Fibroblast of skin of left biceps (primary cell): Measurements from ENCODE around the gene SCAF1.

Source experiments
- DNase-seq, 2 experiments: peaks; one replicate each; pipeline ENCODE4 v3.0.0-alpha.2; 2013; ENCODE audit warnings: low read depth in 2 of 2

Gene SCAF1, protein sequence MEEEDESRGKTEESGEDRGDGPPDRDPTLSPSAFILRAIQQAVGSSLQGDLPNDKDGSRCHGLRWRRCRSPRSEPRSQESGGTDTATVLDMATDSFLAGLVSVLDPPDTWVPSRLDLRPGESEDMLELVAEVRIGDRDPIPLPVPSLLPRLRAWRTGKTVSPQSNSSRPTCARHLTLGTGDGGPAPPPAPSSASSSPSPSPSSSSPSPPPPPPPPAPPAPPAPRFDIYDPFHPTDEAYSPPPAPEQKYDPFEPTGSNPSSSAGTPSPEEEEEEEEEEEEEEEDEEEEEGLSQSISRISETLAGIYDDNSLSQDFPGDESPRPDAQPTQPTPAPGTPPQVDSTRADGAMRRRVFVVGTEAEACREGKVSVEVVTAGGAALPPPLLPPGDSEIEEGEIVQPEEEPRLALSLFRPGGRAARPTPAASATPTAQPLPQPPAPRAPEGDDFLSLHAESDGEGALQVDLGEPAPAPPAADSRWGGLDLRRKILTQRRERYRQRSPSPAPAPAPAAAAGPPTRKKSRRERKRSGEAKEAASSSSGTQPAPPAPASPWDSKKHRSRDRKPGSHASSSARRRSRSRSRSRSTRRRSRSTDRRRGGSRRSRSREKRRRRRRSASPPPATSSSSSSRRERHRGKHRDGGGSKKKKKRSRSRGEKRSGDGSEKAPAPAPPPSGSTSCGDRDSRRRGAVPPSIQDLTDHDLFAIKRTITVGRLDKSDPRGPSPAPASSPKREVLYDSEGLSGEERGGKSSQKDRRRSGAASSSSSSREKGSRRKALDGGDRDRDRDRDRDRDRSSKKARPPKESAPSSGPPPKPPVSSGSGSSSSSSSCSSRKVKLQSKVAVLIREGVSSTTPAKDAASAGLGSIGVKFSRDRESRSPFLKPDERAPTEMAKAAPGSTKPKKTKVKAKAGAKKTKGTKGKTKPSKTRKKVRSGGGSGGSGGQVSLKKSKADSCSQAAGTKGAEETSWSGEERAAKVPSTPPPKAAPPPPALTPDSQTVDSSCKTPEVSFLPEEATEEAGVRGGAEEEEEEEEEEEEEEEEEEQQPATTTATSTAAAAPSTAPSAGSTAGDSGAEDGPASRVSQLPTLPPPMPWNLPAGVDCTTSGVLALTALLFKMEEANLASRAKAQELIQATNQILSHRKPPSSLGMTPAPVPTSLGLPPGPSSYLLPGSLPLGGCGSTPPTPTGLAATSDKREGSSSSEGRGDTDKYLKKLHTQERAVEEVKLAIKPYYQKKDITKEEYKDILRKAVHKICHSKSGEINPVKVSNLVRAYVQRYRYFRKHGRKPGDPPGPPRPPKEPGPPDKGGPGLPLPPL

DNA sequence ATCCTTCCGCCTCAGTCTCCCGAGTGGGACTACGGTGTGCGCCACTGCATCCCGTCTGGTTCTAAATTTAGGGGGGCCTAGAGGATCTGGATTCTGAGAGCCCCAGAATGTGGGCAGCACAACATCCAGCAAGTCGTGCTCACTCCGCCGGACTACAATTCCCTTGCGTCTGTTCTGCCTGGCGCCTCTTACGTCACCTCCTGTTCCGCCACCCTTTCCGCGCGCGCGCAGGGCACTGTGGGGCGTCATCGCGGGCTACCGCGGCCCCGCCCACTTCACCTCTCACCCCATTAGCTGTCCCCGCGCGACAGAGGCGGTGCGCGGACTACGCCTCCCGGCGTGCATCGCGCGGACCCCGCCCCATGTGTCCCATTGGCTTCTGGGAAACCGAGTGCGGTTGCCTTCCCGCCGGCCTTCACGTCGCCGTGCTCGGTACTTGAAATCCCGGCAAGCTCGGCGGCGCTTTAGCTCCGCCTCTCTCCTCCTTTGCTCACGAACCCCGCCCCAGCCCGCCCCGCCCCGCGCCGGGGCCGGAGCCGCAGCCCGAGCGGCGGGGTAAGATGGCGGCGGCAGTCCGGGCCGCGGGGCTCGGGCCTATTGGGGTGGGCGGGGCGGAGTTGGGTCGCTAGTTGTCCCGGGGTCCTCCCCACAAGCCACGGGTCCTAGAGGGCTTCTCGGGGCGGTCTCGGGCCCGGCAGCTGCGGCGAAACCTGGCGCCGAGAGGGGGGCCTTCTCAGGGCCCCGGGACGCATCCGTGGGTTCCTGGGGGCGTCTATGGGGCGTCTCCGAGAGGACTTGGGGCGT, at the start of gene SCAF1:
Gene SCAF1 (plus strand): TSS at position 522 of the 804 bp plus-strand sequence. CDS start 2,818 bp downstream, outside the sequence.
- DNase-seq: peak; percentile 99

DNA sequence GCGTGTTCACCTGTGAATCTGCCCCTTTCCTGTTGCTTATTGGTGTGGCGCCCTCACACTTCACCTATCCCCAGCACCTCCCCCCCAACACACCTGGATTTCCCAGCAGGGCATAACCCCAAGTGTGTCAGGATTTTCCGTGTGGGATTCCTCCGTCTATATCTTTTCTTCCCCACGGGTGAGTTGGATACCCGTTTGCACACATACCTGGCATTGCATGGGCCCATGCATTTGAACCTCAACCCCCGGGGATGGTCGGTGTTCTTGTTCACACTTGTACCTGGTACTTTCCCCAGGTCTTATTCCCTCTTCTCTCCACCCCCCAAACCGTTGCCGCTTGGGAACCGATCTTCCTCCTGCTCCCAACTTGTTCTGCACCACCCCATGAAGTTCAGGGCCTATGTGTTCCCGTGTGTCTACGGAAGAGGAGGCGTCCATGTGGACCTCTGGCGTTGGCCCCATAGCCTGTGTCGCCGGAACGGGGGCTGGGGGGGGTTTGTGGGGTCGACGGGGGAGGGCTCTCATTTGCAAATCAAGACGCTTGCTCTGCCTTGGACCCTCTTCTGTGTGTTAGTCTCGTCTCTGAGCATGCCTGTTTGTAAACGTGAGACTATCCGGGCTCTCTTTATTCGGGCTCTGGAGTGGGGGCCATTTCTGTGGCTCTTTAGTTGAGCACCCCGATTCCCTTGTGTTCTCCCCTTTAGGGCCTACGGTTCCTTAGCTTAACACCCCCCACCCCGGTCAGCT, 49.4 kb upstream of the SCAF1 start:
- DNase-seq: no peak

DNA sequence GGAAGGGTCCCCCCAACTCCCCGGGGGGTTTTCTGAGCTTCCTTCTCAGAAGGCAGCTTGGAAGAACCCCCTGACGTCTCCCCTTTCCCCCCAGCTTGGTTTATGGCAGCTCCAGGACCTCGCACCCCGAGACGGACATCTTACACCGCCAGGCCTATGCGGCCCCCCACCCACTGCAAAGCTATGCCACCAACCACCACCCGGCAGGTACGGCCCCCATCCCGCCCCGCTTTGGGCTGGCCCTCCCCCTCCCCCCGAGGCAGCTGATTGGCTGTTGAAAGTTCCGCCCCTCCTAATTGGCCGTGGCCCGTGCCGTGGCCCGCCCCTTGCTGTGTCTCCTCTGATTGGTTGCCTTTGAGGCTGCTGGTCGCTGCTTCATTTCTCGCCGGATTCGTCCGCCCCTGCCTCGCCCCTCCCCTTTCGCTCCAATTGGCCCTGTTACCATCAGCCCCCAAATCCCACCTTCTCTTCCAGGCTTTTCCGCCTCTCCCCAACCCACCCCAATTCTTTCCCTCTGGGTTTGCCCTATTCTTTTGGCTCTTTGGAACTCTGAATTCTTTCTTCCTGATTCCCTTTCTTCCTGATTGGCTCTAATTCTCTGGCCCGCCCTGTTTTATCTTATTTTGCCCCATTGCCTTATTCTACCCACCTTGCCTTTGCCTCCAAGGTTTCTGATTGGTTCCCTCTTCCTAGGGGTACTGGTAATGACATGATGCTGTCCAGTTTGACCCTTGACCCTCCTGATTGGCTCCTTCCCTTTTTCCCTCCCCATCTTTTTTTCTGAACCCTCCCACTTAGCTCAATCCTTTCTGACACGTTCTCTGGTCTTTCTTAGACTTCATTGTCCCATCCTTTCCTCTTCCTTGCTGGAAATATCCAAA, 48.5 kb upstream of the SCAF1 start:
- DNase-seq: peak; percentile 76 to 77

DNA sequence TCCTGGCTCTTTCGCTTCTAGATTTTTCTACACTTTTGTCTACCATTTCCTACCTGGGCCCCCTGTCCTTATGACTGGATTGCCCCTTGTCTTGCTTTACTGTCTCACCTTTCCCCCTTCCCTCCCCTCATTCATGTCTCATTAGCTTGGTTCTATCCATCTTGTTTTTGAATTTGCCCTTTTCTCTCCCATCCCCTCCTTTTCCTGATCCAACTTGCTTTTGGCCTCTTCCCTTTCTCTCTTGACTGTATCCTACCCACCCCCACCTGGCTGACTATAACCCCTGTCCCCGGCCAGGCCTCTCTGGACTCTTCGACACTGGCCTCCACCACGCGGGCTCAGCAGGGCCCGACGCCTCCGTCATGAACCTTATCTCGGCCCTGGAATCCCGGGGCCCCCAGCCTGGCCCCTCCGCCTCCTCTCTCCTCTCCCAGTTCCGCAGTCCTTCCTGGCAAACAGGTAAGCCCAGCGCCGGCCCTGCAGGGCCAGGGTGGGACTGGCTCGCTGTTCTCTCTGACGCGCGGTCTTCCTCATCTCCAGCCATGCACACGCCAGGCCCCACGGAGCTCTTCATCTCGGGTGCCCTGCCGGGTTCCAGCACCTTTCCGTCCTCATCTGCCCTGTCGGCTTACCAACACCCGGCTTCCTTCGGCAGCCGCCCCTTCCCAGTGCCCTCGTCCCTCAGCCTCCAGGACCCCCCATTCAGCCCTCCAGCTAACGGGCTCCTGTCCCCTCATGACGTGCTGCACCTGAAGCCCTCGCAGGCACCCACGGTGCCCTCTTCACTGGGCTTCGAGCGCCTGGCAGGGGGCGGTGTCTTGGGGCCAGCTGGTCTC, 47.6 kb upstream of the SCAF1 start:
- no peak for DNase-seq

DNA sequence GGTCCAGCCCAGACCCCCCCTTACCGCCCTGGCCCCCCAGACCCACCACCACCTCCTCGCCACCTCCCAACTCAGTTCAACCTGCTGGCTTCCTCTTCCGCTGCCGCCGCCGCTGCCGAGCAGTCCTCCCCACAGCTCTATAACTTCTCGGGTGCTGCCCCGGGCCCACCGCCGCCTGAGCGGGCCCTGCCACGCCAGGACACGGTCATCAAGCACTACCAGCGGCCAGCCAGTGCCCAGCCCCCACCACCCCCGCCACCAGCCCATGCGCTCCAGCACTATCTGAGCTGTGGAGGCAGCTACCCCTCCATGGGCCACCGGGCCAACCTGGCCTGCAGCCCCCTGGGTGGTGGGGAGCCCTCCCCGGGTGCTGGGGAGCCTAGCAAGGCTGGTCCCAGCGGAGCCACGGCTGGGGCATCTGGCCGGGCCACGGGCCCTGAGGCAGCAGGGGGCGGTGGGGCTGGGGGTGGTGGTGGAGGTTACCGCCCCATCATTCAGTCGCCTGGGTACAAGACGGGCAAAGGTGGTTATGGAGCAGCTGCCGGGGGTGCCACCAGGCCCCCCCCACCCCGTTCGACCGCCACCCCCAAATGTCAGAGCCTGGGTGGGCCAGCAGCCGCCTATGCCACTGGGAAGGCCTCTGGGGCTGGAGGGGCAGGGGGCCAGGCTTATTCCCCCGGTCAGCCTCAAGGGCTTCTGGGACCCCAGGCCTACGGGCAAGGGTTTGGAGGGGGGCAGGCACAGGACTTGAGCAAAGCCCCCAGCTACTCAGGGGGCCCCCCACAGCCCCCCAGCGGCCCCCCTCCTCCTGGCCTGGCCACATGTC, 46.8 kb upstream of the SCAF1 start:
- DNase-seq: no peak

DNA sequence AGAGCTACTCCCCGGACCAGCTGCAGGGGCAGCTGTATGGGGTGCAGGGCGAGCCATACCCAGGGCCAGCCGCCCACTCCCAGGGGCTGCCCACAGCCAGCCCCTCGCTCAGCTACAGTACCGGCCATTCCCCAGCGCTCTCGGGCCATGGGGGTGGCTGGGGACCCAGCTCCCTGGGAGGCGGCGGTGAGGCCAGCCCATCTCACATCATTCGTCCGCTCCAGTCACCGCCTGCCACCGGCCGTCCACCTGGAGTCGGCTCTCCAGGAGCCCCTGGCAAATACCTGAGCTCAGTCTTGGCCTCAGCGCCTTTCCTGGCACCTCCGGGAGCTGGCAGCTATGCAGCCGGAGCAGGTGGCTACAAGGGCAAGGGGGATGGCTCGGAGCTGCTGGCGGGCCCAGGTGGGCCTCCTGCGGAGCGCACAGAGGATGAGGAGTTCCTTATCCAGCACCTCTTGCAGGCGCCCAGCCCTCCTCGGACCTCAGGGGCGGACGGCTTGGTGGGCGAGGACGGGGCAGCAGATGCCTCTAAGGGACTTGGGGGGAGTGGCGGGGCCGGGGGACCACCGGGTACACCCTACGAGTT, 46.1 kb upstream of the SCAF1 start:
- no peak for DNase-seq

DNA sequence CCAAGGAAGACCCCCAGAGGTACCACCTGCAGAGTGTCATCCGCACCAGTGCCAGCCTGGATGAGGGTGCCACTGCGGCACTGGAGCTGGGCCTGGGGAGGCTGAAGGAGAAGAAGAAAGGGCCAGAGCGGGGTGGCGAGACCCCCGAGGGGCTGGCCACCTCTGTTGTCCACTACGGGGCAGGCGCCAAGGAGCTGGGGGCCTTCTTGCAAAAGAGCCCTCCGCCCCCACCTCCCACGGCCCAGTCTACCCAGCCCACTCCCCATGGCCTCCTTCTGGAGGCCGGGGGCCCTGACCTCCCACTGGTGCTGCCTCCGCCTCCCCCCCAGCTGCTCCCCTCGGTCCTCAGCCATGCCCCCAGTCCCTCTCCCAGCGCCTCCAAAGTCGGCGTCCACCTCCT, 45.6 kb upstream of the SCAF1 start:
- no peak for DNase-seq

DNA sequence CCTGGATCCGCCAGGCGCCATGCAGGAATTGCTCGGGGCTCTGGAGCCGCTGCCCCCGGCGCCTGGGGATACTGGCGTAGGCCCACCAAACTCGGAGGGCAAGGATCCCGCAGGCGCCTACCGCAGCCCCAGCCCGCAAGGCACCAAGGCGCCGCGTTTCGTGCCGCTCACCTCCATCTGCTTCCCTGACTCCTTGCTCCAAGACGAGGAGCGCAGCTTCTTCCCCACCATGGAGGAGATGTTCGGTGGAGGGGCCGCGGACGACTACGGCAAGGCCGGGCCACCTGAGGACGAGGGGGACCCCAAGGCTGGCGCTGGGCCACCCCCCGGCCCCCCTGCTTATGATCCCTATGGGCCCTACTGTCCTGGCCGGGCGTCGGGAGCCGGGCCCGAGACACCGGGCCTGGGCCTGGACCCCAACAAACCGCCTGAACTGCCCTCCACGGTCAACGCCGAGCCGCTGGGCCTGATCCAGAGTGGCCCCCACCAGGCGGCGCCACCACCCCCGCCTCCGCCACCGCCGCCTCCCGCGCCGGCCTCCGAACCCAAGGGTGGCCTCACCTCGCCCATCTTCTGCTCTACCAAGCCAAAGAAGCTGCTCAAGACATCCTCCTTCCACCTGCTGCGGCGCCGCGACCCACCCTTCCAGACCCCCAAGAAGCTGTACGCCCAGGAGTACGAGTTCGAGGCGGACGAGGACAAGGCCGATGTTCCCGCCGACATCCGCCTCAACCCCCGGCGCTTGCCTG, 44.9 kb upstream of the SCAF1 start:
- no peak for DNase-seq

DNA sequence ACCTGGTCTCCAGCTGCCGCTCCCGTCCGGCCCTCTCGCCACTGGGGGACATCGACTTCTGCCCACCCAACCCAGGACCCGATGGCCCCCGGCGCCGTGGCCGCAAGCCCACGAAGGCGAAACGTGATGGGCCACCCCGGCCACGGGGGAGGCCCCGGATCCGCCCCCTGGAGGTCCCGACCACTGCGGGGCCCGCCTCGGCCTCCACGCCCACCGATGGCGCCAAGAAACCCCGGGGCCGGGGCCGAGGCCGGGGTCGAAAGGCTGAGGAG, 44.4 kb upstream of the SCAF1 start:
- no peak for DNase-seq

DNA sequence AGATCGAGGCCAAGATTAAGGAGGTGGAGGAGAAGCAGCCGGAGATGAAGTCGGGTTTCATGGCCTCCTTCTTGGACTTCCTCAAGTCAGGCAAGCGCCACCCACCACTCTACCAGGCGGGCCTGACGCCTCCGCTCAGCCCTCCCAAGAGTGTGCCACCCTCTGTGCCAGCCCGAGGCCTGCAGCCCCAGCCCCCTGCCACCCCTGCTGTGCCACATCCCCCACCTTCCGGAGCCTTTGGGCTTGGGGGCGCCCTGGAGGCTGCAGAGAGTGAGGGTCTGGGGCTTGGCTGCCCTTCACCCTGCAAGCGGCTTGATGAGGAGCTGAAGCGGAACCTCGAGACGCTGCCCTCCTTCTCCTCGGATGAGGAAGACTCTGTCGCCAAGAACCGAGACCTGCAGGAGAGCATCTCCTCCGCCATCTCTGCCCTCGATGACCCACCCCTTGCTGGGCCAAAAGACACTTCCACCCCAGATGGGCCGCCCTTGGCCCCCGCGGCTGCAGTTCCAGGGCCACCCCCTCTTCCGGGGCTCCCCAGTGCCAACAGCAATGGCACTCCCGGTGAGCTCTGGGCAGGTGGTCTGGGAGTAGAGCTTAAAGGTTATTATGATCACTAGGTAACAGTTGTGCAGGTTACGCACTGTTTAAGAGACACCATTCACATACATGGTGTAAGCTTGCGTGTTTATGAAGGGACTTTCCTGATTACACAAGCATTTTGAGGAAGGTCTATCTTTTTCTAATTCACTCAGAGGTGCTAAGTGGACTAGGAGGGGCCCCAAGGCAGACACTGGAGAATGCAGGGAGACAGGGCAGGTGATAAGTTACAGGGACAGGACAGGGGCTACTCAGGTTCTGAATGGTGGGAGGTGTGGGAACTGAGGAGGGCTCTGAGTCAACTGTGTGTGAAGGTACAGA, 42.4 kb upstream of the SCAF1 start:
- no peak for DNase-seq

DNA sequence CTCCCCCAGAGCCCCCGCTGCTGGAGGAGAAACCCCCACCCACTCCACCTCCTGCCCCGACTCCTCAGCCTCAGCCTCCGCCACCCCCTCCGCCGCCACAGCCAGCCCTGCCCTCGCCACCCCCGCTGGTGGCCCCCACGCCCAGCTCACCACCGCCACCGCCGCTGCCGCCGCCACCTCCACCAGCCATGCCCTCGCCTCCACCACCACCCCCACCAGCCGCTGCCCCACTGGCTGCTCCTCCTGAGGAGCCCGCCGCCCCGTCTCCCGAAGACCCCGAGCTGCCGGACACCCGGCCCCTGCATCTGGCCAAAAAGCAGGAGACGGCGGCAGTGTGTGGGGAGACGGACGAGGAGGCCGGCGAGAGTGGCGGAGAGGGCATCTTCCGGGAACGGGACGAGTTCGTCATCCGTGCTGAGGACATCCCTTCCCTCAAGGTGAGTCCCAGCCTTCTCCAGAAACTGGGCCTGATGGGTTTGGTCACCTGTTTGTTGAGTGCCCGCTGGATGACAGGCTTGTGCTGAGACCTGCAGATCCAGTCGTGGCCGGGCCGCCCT, 40.4 kb upstream of the SCAF1 start:
- DNase-seq: no peak

DNA sequence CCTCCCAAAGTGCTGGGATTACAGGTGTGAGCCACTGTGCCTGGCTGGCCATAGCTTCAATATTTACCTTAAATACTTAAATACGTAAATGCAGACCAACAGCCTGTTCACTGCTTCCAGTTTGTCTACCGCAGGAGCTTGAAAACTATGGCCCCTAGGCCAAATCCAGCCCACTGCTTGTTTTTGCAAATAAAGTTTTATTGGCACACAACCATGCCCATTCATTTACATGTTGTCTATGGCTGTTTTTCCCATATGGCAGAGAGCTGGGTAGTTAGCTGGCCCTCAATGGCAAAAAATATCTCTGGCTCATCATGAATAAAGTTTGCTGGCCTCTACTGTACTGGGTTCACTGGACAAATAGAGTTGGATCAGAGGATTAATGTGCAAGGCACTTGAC, 39.2 kb upstream of the SCAF1 start:
- no peak for DNase-seq

DNA sequence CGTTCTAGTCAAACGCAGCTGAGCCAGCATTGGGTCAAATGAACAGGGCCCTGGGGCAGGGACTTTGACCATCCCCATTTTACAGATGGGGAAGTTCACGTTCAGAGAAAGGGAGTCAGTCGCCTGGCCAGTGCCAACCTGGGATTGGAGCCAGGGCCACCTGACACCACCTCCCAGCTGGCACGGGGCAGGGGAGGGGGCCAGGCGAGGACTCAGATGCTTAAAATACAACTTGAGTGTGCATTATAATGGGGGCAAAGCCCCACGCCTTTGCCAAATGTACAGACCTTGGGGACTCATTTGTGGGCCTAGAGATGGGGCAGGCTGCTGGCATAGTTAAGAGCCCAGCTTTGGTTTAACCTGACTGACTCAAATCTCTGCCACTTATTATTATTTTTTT, 36.4 kb upstream of the SCAF1 start:
- DNase-seq: no peak

DNA sequence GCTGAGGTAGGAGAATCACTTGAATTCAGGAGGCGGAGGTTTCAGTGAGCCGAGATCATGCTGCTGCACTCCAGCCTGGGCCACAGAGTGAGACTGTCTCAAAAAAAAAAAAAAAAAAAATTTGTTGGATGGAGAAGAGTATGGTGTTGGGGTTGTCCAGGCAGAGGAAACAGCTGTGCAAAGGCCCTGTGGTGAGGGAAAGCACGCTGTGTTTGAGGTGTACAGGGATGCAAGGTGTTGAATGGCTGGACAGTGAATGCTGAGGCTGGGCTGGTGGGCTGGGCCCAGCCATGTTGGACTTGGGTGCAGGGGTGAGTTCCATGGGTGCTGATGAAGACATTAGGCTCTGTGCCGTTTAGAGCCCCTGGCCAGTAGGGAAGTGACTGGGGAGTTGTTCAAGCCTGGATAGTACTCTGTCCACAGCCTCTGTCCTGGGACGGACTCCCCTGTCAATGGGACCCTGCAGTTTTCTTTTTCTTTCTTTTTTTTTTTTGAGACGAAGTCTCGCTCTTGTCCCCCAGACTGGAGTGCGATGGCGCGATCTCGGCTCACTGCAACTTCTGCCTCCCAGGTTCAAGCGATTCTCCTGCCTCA, 32.4 kb upstream of the SCAF1 start:
- no peak for DNase-seq

DNA sequence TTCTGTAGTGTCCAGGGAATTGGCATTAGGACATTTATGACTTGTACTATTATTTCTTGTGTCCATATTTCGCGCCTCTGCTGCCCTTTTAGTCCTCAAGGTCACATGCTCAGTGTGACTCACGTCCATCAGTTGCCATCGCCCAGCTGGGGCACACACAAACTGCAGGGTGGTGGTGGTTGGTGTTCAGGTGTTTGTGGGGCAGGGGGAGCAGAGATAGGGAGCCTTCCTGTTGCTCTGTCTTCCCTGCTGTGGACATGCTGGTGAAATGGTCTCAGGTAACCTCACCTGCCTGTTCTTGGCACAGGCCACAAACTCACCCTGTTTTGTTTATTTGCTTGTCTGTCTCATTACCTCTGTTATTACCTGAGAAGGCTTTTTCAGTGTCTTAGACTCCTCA, 28.6 kb upstream of the SCAF1 start:
- no peak for DNase-seq
